ENCODE data around the gene SMARCD3. TPM values are rescaled to one million over a fixed set of nuclear protein-coding genes. Genes with fewer than 3 reads are reported as not detected.

SMARCD3 gene
- total and polyA plus RNA-seq, 9 of the 15 experiments (the other 6 are each of a cell fraction or from before 2014, with no cell fraction given), result 0.43 to 3.6 (median 2.6) TPM

DNA sequence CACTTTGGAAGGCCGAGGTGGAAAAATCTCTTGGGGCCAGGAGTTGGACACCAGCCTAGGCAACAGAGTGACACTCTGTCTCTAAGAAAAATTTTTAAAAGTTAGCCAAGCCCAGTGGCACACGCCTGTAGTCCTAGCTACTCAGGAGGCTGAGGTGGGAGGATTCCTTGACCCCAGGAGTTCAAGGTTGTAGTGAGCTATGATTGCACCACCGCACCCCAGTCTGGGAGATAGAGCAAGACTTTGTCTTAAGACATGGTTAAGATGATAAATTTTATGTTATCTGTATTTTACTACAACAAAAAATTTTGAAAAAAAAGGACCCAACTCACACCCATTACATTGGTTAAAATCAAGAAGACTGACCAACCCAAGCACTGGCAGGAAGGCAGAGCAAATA, 44.4 kb upstream of the SMARCD3 start:
- no peaks in the 10 kb centered on the region for H4K20me1 ChIP-seq (replicated peaks; ENCODE audit: control insufficient read depth, insufficient read depth, low read length)
- H3K27me3 ChIP-seq (ENCODE audit: control insufficient read depth in 2 of 2, insufficient read depth in 2 of 2, low read length in 2 of 2), result peaks cover 26 to 29% of the 10 kb centered on the region in 2 experiments
- FAIRE-seq (no peak), ATAC-seq (no peak), DNase-seq (ENCODE audit: extremely low read depth in 1 of 4, low spot score in 3 of 4) (no peak)
- H3K79me2 ChIP-seq (ENCODE audit: control insufficient read depth, insufficient read depth, low read length), result no peaks in the 10 kb centered on the region
- no peaks in the 10 kb centered on the region for H3K36me3 ChIP-seq (ENCODE audit: control insufficient read depth, insufficient read depth, low read length)
- intact Hi-C loops (cut with micrococcal nuclease) (no loop called here), in situ Hi-C loops (cut with MboI) (no loop called here)
- POLR2A ChIA-PET, result interaction anchor here (0.7 kb wide), 2 partner anchors 96 to 559 kb away, joined by 3 to 5 read pairs; no protein-coding TSS in a partner anchor
- CTCF ChIA-PET (ENCODE audit: low intra/inter-chr PET ratio), result no interaction called here
- no peaks in the 10 kb centered on the region for H3K4me1 ChIP-seq (replicated peaks in 1 of 2; ENCODE audit: control insufficient read depth in 2 of 2, insufficient read depth in 2 of 2, low read length in 2 of 2)
- H3K9me1 ChIP-seq (ENCODE audit: control insufficient read depth, insufficient read depth, low read length), result no peaks in the 10 kb centered on the region
- BruUV-seq (replicated peaks), result no TSS peak
- no peak overlapping the region for H3K4me2 ChIP-seq (ENCODE audit: insufficient read depth, low read length)
- no peaks in the 10 kb centered on the region for H3K9me3 ChIP-seq (replicated peaks; ENCODE audit: control insufficient read depth, insufficient read depth, low read depth, low read length)
- H2AFZ ChIP-seq (ENCODE audit: low read depth, low read length), result no peak overlapping the region
- no peak overlapping the region for H3K9ac ChIP-seq (ENCODE audit: insufficient read depth in 1 of 2, low read depth in 2 of 2, low read length in 2 of 2)
- no peak overlapping the region for H3K27ac ChIP-seq (ENCODE audit: extremely low read depth, low read depth, low read length)
- no peak overlapping the region for H3K4me3 ChIP-seq
- WGBS (ENCODE audit: insufficient coverage, low coverage, missing lambda C conversion rate), result 3% methylated on average over 3 of the region's 3 CpGs
- no peak for TF ChIP-seq CEBPG (CRISPR knock-in tag; IDR thresholded peaks at IDR 0.05)
- TF ChIP-seq CEBPG (tag; conservative IDR thresholded peaks at IDR 0.05 in 1 of 2, IDR thresholded peaks at IDR 0.05 in 1 of 2), result peak; percentile 42 to 52
- TF ChIP-seq, protein P1, sequence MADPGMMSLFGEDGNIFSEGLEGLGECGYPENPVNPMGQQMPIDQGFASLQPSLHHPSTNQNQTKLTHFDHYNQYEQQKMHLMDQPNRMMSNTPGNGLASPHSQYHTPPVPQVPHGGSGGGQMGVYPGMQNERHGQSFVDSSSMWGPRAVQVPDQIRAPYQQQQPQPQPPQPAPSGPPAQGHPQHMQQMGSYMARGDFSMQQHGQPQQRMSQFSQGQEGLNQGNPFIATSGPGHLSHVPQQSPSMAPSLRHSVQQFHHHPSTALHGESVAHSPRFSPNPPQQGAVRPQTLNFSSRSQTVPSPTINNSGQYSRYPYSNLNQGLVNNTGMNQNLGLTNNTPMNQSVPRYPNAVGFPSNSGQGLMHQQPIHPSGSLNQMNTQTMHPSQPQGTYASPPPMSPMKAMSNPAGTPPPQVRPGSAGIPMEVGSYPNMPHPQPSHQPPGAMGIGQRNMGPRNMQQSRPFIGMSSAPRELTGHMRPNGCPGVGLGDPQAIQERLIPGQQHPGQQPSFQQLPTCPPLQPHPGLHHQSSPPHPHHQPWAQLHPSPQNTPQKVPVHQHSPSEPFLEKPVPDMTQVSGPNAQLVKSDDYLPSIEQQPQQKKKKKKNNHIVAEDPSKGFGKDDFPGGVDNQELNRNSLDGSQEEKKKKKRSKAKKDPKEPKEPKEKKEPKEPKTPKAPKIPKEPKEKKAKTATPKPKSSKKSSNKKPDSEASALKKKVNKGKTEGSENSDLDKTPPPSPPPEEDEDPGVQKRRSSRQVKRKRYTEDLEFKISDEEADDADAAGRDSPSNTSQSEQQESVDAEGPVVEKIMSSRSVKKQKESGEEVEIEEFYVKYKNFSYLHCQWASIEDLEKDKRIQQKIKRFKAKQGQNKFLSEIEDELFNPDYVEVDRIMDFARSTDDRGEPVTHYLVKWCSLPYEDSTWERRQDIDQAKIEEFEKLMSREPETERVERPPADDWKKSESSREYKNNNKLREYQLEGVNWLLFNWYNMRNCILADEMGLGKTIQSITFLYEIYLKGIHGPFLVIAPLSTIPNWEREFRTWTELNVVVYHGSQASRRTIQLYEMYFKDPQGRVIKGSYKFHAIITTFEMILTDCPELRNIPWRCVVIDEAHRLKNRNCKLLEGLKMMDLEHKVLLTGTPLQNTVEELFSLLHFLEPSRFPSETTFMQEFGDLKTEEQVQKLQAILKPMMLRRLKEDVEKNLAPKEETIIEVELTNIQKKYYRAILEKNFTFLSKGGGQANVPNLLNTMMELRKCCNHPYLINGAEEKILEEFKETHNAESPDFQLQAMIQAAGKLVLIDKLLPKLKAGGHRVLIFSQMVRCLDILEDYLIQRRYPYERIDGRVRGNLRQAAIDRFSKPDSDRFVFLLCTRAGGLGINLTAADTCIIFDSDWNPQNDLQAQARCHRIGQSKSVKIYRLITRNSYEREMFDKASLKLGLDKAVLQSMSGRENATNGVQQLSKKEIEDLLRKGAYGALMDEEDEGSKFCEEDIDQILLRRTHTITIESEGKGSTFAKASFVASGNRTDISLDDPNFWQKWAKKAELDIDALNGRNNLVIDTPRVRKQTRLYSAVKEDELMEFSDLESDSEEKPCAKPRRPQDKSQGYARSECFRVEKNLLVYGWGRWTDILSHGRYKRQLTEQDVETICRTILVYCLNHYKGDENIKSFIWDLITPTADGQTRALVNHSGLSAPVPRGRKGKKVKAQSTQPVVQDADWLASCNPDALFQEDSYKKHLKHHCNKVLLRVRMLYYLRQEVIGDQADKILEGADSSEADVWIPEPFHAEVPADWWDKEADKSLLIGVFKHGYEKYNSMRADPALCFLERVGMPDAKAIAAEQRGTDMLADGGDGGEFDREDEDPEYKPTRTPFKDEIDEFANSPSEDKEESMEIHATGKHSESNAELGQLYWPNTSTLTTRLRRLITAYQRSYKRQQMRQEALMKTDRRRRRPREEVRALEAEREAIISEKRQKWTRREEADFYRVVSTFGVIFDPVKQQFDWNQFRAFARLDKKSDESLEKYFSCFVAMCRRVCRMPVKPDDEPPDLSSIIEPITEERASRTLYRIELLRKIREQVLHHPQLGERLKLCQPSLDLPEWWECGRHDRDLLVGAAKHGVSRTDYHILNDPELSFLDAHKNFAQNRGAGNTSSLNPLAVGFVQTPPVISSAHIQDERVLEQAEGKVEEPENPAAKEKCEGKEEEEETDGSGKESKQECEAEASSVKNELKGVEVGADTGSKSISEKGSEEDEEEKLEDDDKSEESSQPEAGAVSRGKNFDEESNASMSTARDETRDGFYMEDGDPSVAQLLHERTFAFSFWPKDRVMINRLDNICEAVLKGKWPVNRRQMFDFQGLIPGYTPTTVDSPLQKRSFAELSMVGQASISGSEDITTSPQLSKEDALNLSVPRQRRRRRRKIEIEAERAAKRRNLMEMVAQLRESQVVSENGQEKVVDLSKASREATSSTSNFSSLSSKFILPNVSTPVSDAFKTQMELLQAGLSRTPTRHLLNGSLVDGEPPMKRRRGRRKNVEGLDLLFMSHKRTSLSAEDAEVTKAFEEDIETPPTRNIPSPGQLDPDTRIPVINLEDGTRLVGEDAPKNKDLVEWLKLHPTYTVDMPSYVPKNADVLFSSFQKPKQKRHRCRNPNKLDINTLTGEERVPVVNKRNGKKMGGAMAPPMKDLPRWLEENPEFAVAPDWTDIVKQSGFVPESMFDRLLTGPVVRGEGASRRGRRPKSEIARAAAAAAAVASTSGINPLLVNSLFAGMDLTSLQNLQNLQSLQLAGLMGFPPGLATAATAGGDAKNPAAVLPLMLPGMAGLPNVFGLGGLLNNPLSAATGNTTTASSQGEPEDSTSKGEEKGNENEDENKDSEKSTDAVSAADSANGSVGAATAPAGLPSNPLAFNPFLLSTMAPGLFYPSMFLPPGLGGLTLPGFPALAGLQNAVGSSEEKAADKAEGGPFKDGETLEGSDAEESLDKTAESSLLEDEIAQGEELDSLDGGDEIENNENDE (IDR thresholded peaks at IDR 0.05; ENCODE audit: low read depth, low read length), result no peak
- peak; percentile 43; the same call in 1 of the 2 replicates for TF ChIP-seq CEBPB (tag; IDR thresholded peaks at IDR 0.05)
- TF ChIP-seq, protein P2, sequence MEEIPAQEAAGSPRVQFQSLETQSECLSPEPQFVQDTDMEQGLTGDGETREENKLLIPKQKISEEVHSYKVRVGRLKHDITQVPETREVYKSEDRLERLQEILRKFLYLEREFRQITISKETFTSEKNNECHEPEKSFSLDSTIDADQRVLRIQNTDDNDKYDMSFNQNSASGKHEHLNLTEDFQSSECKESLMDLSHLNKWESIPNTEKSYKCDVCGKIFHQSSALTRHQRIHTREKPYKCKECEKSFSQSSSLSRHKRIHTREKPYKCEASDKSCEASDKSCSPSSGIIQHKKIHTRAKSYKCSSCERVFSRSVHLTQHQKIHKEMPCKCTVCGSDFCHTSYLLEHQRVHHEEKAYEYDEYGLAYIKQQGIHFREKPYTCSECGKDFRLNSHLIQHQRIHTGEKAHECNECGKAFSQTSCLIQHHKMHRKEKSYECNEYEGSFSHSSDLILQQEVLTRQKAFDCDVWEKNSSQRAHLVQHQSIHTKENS (CRISPR knock-in tag; IDR thresholded peaks at IDR 0.05), result no peak
- TF ChIP-seq, protein P3, sequence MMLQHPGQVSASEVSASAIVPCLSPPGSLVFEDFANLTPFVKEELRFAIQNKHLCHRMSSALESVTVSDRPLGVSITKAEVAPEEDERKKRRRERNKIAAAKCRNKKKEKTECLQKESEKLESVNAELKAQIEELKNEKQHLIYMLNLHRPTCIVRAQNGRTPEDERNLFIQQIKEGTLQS (IDR thresholded peaks at IDR 0.05), result peak; percentile 67
- TF ChIP-seq, protein P3 (CRISPR knock-in tag; conservative IDR thresholded peaks at IDR 0.05), result no peak
- peak; percentile 32; the same call in 1 of the 2 replicates for TF ChIP-seq ESRRA (IDR thresholded peaks at IDR 0.05; ENCODE audit: borderline replicate concordance, low read depth)
- TF ChIP-seq DDX20 (tag; IDR thresholded peaks at IDR 0.05; ENCODE audit: low read depth), result no peak

Measured in K562 (cell line).